Neural progenitor cell (in vitro differentiated cells): ENCODE data around the gene EFS. TPM values are rescaled to one million over a fixed set of nuclear protein-coding genes. Genes with fewer than 3 reads are reported as not detected.

ENCODE experiments used
- DNase-seq: peaks from one replicate; pipeline ENCODE4 v3.0.0-alpha.2; 2016; ENCODE audit warnings: low spot score
- H2AFZ ChIP-seq: fragments of 200-600 bp; sonication (generic); replicated peaks from 2 replicates; pipeline ENCODE4 v1.6.1; 2016; ENCODE audit warnings: antibody characterized with exemption
- H3F3A ChIP-seq: fragments of 200-600 bp; sonication (generic); 2 replicates; pipeline ENCODE4 v1.6.1; 2016; ENCODE audit warnings: antibody characterized with exemption, low read depth
- H3K27ac ChIP-seq: fragments of 200-600 bp; sonication (generic); 2 replicates; pipeline ENCODE4 v1.5.1; 2016; ENCODE audit warnings: mild to moderate bottlenecking
- H3K27me3 ChIP-seq: fragments of 200-600 bp; sonication (generic); 2 replicates; pipeline ENCODE4 v1.6.1; 2016; ENCODE audit warnings: mild to moderate bottlenecking, moderate library complexity
- H3K36me3 ChIP-seq: fragments of 200-600 bp; sonication (generic); 2 replicates; pipeline ENCODE4 v1.5.1; 2016
- H3K4me1 ChIP-seq: fragments of 200-600 bp; sonication (generic); 2 replicates; pipeline ENCODE4 v1.6.1; 2016; ENCODE audit warnings: mixed run types
- H3K4me2 ChIP-seq: fragments of 200-600 bp; sonication (generic); 2 replicates; pipeline ENCODE4 v1.6.1; 2016
- H3K4me3 ChIP-seq: fragments of 200-600 bp; sonication (generic); 2 replicates; pipeline ENCODE4 v1.5.1; 2016
- H3K79me2 ChIP-seq: fragments of 200-600 bp; sonication (generic); 2 replicates; pipeline ENCODE4 v1.6.1; 2016; ENCODE audit warnings: low read depth
- H3K9ac ChIP-seq: fragments of 200-600 bp; sonication (generic); 2 replicates; pipeline ENCODE4 v1.6.1; 2016
- H3K9me3 ChIP-seq: fragments of 200-600 bp; sonication (generic); 2 replicates; pipeline ENCODE4 v1.5.1; 2016; ENCODE audit warnings: low read depth
- H4K20me1 ChIP-seq: fragments of 200-600 bp; sonication (generic); 2 replicates; pipeline ENCODE4 v1.6.1; 2016; ENCODE audit warnings: low read depth
- H3K27ac Mint-ChIP-seq: 3 replicates; pipeline ENCODE4 v1.8.0; 2021; ENCODE audit warnings: mixed read lengths
- H3K27me3 Mint-ChIP-seq: 2 replicates; pipeline ENCODE4 v1.8.0; 2022; ENCODE audit warnings: low read depth, mild to moderate bottlenecking, inconsistent platforms, moderate library complexity, mixed read lengths; ENCODE audit not compliant: insufficient read depth
- H3K36me3 Mint-ChIP-seq: 3 replicates; pipeline ENCODE4 v1.8.0; 2021; ENCODE audit warnings: mixed read lengths
- H3K4me1 Mint-ChIP-seq: 3 replicates; pipeline ENCODE4 v1.8.0; 2021; ENCODE audit warnings: mixed read lengths
- H3K4me3 Mint-ChIP-seq: 3 replicates; pipeline ENCODE4 v1.8.0; 2021; ENCODE audit warnings: mild to moderate bottlenecking, moderate library complexity, mixed read lengths
- H3K9me3 Mint-ChIP-seq: 3 replicates; pipeline ENCODE4 v1.8.0; 2020; ENCODE audit warnings: mixed read lengths
- EZH2 ChIP-seq: fragments of 200-600 bp; sonication (generic); IDR thresholded peaks from 2 replicates; pipeline ENCODE4 v1.6.1; 2017; ENCODE audit warnings: antibody characterized with exemption, mild to moderate bottlenecking, moderate library complexity
- EZH2phosphoT487 ChIP-seq: fragments of 200-600 bp; sonication (generic); IDR thresholded peaks from 2 replicates; pipeline ENCODE4 v1.6.1; 2017; ENCODE audit warnings: antibody characterized with exemption
- total RNA-seq: library from RNA; depleted of rRNA; stranded (reverse); fragments of >200 nt; gene quantifications from 2 replicates; pipeline ENCODE4 v1.2.3, GENCODE V29; 2015; ENCODE audit warnings: low replicate concordance
- TF ChIP-seq, protein P1 (sequence below): fragments of 200-600 bp; sonication (generic); IDR thresholded peaks from 2 replicates; pipeline ENCODE4 v1.5.1; 2017; ENCODE audit warnings: antibody characterized with exemption, mild to moderate bottlenecking

Gene EFS
- total RNA-seq, 1 donor from 2014 or later, result 21.7 TPM

DNA sequence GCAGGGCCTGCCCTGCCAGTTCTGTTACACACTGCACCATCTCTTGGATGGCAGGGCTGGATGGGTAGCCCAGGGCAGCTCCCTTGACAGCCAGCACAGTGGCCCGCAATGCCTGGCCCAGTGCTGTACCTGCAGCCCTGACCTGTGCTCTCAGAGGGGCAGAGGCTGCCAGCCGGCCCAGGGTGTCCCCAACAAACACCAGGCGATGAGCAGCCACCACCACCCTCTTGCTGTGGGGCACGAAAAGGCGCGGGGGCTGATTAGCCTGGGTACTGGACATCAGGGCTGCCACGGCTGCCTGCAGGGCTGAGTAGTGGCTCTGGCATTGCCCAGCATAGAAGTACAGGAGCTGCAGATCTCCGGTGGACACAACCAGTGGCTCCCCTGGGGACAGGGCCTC, 7.7 kb downstream of the EFS start:
- Mint-ChIP-seq H3K27me3 (peaks cover 15% of the 10 kb centered on the region), H3K36me3 (peaks cover 26% of the 10 kb centered on the region), H3K4me1 (peaks cover 29% of the 10 kb centered on the region), H3K27ac (no peak overlapping the region), H3K9me3 (no peaks in the 10 kb centered on the region), H3K4me3 (no peak overlapping the region)
- H3K9ac ChIP-seq, result no peak overlapping the region
- peaks cover 5% of the 10 kb centered on the region for H3K4me1 ChIP-seq
- H2AFZ ChIP-seq, result no peak overlapping the region
- no peaks in the 10 kb centered on the region for H3K9me3 ChIP-seq
- H3K79me2 ChIP-seq, result peaks cover 16% of the 10 kb centered on the region
- no peak for DNase-seq
- H3K4me2 ChIP-seq, result no peak overlapping the region
- peaks cover 53% of the 10 kb centered on the region for H4K20me1 ChIP-seq
- H3K27ac ChIP-seq, result peak overlapping the region; percentile 17
- no peaks in the 10 kb centered on the region for H3K27me3 ChIP-seq
- no peaks in the 10 kb centered on the region for H3K36me3 ChIP-seq
- peaks cover 81% of the 10 kb centered on the region for H3F3A ChIP-seq
- no peak overlapping the region for H3K4me3 ChIP-seq
- TF ChIP-seq, protein P1, sequence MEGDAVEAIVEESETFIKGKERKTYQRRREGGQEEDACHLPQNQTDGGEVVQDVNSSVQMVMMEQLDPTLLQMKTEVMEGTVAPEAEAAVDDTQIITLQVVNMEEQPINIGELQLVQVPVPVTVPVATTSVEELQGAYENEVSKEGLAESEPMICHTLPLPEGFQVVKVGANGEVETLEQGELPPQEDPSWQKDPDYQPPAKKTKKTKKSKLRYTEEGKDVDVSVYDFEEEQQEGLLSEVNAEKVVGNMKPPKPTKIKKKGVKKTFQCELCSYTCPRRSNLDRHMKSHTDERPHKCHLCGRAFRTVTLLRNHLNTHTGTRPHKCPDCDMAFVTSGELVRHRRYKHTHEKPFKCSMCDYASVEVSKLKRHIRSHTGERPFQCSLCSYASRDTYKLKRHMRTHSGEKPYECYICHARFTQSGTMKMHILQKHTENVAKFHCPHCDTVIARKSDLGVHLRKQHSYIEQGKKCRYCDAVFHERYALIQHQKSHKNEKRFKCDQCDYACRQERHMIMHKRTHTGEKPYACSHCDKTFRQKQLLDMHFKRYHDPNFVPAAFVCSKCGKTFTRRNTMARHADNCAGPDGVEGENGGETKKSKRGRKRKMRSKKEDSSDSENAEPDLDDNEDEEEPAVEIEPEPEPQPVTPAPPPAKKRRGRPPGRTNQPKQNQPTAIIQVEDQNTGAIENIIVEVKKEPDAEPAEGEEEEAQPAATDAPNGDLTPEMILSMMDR, result no peak
- TF ChIP-seq EZH2 (no peak), EZH2phosphoT487 (no peak)

DNA sequence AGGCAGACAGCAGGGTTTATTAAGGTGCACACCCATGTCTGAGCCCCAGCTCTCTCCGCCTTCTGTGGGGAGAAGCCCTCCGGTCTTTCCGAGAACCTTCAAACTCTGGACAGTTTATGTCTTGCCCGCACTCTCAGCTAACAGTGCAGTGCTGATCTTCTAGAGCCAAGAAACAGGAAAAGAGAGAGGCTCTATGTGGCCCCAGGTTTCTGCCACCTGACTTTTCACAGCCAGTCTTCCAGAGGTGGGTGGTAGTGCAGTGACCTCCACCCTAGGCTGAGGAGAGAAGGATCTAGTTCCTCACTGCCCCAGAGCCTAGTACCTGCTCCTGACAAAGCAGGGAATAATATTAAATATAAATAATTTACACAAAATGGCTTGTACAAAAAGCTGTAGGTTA, 8.3 kb downstream of the EFS start:
- no peak overlapping the region for H2AFZ ChIP-seq
- DNase-seq, result no peak
- H3K36me3 ChIP-seq, result no peaks in the 10 kb centered on the region
- Mint-ChIP-seq H3K27me3 (peaks cover 15% of the 10 kb centered on the region), H3K4me3 (no peak overlapping the region), H3K4me1 (peaks cover 23% of the 10 kb centered on the region), H3K36me3 (peaks cover 23% of the 10 kb centered on the region), H3K27ac (no peak overlapping the region), H3K9me3 (no peaks in the 10 kb centered on the region)
- peaks cover 2% of the 10 kb centered on the region for H3K27me3 ChIP-seq
- peaks cover 12% of the 10 kb centered on the region for H3K79me2 ChIP-seq
- peaks cover 79% of the 10 kb centered on the region for H3F3A ChIP-seq
- H3K9ac ChIP-seq, result no peak overlapping the region
- peaks cover 3% of the 10 kb centered on the region for H3K4me1 ChIP-seq
- H3K27ac ChIP-seq, result peak overlapping the region; percentile 17
- H3K4me3 ChIP-seq, result no peak overlapping the region
- TF ChIP-seq EZH2, result no peak
- TF ChIP-seq, protein P1, result no peak
- no peak for TF ChIP-seq EZH2phosphoT487
- H4K20me1 ChIP-seq, result peaks cover 50% of the 10 kb centered on the region
- no peak overlapping the region for H3K4me2 ChIP-seq
- H3K9me3 ChIP-seq, result no peaks in the 10 kb centered on the region

DNA sequence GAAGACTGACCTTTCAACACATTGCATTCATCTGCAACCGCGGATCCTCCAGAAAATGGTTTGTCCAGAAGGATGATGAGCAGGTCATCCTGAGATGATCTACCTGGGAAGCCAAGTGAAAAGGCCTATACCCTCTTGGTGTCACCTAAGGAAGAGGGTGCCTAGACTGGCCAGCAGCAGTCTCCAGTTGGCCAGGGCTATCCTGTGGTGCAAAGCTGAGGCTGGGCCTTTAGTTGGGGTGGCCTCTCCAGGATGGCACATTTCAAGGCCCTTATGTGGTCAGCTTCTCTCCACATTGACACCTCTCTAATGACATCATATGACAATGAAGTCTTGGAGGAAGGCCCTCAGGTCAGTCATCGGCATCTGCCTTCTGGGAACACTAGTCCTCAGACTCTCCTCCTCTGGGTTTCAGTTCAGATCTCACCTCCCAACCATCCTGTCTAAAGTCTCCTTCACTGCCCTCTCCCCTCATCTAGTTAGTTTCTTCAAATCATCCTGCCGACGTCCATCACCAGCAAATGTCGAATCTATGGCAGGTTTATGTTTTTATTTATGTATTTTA, 9.0 kb downstream of the EFS start:
- Mint-ChIP-seq H3K4me1 (peaks cover 24% of the 10 kb centered on the region), H3K27me3 (peaks cover 19% of the 10 kb centered on the region), H3K36me3 (peaks cover 22% of the 10 kb centered on the region), H3K27ac (no peak overlapping the region), H3K9me3 (peaks cover 4% of the 10 kb centered on the region), H3K4me3 (no peak overlapping the region)
- Histone ChIP-seq H3K9ac (no peak overlapping the region), H3K27me3 (peaks cover 9% of the 10 kb centered on the region), H3K4me3 (no peak overlapping the region), H3K36me3 (no peaks in the 10 kb centered on the region), H2AFZ (no peak overlapping the region), H3K4me2 (no peak overlapping the region), H3K27ac (peak overlapping the region; percentile 51), H3K4me1 (peaks cover 5% of the 10 kb centered on the region), H4K20me1 (peaks cover 49% of the 10 kb centered on the region), H3K9me3 (no peaks in the 10 kb centered on the region), H3K79me2 (peaks cover 6% of the 10 kb centered on the region), H3F3A (peaks cover 75% of the 10 kb centered on the region)
- TF ChIP-seq, protein P1, result no peak
- TF ChIP-seq EZH2, result no peak
- no peak for TF ChIP-seq EZH2phosphoT487
- no peak for DNase-seq
